ENCODE measurements around the gene IFT22.
"Not testable (repeated sequence)": the region's sequence is repeated elsewhere in the genome, so short reads cannot be mapped to it uniquely, and the experiment has no call there.

IFT22 gene

DNA sequence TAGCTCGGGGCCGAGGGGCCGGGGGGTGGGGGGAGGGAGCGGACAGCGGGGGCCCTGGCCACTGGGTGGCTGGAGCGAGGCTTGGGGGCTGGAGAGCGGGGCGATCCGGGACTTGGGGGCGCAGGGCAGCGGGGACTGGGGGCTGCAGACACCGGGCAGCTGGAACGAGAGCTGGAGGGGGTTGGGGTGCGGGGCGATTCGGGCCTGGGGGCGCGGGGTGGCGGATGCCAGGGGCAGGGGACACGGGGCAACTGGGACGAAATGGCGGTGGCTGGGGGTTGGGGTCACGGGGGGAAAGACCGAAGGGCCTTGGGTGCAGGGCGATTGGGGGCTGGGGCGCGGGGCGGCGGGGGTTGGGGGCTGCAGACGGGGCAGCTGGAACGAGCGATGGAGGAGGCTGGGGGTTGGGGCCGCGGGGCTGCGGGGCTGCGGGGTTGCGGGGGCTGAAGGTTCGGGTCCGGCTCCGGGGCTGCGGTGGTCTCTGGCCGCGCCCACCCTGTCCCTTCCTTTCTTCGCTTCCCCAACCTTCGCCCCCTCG, 41.7 kb upstream of the IFT22 start:
- TF ChIP-seq, protein P1, sequence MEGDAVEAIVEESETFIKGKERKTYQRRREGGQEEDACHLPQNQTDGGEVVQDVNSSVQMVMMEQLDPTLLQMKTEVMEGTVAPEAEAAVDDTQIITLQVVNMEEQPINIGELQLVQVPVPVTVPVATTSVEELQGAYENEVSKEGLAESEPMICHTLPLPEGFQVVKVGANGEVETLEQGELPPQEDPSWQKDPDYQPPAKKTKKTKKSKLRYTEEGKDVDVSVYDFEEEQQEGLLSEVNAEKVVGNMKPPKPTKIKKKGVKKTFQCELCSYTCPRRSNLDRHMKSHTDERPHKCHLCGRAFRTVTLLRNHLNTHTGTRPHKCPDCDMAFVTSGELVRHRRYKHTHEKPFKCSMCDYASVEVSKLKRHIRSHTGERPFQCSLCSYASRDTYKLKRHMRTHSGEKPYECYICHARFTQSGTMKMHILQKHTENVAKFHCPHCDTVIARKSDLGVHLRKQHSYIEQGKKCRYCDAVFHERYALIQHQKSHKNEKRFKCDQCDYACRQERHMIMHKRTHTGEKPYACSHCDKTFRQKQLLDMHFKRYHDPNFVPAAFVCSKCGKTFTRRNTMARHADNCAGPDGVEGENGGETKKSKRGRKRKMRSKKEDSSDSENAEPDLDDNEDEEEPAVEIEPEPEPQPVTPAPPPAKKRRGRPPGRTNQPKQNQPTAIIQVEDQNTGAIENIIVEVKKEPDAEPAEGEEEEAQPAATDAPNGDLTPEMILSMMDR (IDR thresholded peaks at IDR 0.05; ENCODE audit: low read length, missing control alignments), result no peak
- no peak overlapping the region for H3K4me3 ChIP-seq (replicated peaks; ENCODE audit: low read depth, low read length)
- DNase-seq (ENCODE audit: low read depth), result no peak

DNA sequence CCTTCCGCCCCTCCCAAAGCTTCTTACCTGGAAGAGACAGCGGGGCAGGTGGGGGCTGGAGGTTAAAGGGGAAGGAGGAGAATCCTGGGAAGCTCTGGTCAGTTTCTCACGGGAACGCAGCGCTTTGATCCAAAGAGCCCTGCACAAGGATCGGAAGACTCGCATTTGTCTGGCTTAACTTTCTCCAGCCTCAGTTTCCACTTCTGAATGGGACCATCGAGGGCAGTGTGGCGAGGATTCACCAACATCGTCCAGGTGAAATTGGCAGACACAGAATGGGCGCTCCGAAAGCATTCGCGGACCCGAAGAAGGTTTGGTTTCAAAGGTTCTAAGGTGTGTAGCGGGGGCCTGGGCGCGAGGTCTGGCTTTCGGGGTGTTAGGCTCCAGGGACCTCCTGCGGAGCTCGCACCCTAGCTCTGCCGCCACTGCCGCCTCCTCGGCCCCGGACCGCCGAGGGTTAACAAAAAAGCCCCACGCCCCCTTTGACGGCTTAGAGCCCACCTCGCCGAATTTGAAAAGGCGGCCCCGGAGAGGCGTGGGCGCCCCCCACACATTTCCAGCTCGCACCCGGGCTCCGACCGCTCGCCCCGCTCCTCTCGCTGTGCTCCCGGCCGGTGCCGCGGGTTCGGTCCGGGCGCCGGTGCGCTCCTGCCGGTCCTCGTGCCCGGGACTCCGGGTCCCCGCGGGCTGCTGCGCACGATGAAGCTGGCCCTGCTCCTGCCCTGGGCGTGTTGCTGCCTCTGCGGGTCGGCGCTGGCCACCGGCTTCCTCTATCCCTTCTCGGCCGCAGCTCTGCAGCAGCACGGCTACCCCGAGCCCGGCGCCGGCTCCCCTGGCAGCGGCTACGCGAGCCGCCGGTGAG, 41.0 kb upstream of the IFT22 start, which contains the start of gene COL26A1:
COL26A1 (plus strand) TSS at position 542 of the 862 bp plus-strand sequence; CDS start at position 700, 158 bp downstream.
- peak; percentile 11 for DNase-seq (ENCODE audit: low read depth)
- H3K4me3 ChIP-seq (replicated peaks; ENCODE audit: low read depth, low read length), result peak within 1 kb of the TSS; percentile 33
- TF ChIP-seq, protein P1 (IDR thresholded peaks at IDR 0.05; ENCODE audit: low read length, missing control alignments), result no peak

DNA sequence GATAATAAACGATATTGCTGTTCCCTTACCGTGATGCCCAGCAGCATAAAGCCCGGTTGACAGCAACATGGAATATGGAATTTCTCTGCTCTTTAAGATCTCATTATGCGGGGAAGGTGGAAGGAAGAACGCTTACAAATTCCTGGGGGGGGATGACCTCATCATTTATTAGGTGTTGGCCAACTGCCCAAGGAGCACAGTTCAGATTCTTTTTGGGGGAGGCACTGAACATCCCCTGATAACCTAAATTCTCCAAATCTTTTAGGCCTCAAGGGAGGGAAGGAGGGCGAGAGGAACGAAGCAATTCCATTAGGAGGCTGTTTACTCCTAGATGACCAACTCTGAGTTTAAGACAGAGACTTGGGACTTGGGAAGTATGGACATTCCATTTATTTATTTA, 35.8 kb upstream of the IFT22 start:
- no peak for DNase-seq (ENCODE audit: low read depth)
- TF ChIP-seq, protein P1 (IDR thresholded peaks at IDR 0.05; ENCODE audit: low read length, missing control alignments), result no peak
- no peak overlapping the region for H3K4me3 ChIP-seq (replicated peaks; ENCODE audit: low read depth, low read length)

DNA sequence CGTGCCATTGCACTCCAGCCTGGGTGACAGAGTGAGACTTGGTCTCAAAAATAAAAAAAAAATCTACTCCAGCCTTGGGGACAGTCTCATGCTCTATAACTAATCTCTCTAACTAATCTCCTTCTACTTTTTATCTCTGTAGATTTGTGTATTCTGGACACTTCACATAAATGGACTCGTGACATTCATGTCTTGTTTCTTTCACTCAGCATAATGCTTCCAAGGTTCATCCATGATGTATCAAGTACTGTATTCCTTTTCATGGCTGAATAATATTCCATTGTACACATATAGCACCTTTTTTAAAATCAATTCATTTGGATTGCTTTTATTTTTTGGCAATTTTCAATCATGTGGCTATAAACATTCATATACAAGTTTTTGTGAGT, 31.3 kb upstream of the IFT22 start:
- DNase-seq (ENCODE audit: low read depth), result no peak
- TF ChIP-seq, protein P1 (IDR thresholded peaks at IDR 0.05; ENCODE audit: low read length, missing control alignments), result no peak
- H3K4me3 ChIP-seq (replicated peaks; ENCODE audit: low read depth, low read length), result no peak overlapping the region

DNA sequence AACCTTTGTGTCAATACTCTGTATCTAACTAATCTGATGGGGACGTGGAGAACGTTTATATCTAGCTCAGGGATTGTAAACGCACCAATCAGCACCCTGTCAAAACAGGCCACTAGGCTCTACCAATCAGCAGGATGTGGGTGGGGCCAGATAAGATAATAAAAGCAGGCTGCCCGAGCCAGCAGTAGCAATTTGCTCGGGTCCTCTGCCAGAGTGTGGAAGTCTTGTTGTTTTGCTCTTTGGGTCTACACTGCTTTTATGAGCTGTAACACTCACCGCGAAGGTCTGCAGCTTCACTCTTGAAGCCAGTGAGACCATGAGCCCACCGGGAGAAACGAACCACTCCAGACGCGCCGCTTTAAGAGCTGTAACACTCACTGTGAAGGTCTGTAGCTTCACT, 27.7 kb upstream of the IFT22 start:
- H3K4me3 ChIP-seq (replicated peaks; ENCODE audit: low read depth, low read length); DNase-seq (ENCODE audit: low read depth): not testable (repeated sequence)

DNA sequence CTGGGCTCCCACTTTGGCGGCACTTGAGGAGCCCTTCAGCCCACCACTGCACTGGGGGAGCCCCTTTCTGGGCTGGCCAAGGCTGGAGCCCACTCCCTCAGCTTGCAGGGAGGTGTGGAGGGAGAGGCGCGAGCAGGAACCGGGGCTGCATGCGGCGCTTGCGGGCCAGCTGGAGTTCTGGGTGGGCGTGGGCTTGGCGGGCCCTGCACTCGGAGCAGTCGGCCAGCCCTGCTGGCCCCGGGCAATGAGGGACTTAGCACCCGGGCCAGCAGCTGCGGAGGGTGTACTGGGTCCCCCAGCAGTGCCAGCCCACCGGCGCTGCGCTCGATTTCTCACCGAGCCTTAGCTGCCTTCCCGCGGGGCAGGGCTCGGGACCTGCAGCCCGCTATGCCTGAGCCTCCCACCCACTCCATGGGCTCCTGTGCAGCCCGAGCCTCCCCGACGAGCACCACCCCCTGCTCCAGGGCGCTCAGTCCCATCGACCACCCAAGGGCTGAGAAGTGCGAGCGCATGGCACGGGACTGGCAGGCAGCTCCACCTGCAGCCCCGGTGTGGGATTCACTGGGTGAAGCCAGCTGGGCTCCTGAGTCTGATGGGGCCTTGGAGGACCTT, 26.9 kb upstream of the IFT22 start:
- DNase-seq (ENCODE audit: low read depth), result not testable (repeated sequence)

DNA sequence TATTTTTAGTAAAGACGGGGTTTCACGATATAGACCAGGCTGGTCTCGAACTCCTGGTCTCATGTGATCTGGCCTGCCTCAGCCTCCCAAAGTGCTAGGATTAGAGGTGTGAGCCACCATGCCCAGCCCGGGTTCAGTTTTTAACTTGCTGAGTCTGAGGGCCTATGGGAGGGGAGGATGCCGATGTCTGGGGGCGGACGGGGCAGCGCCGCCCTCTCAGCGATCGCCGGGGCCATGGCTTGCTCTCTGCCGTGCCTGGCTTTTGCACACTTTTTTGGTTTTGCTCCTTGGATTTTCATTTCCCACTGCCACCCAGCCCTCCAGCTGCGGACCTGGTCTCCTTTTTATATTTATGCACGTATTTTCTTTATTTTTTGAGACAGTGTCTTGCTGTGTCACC, 25.9 kb upstream of the IFT22 start:
- DNase-seq (ENCODE audit: low read depth), result no peak
- TF ChIP-seq, protein P1 (IDR thresholded peaks at IDR 0.05; ENCODE audit: low read length, missing control alignments), result no peak
- H3K4me3 ChIP-seq (replicated peaks; ENCODE audit: low read depth, low read length), result no peak overlapping the region

More for the DNA sequence above, 26.9 kb upstream of the IFT22 start:
- H3K4me3 ChIP-seq (replicated peaks; ENCODE audit: low read depth, low read length), result not testable (repeated sequence)
